Upper lobe of right lung (tissue), 1 donor: Measurements from ENCODE around the gene CDR2L. TPM values are rescaled to one million over a fixed set of nuclear protein-coding genes. Genes with fewer than 3 reads are reported as not detected.
A peak's percentile ranks its signal among the peaks of the same experiment; 100 is the strongest.

Experiments
- ATAC-seq: fragments of 200-7000 bp; cut with Tn5 transposase; one replicate; pipeline ENCODE4 v1.9.1; 2020; ENCODE audit warnings: mild to moderate bottlenecking, moderate library complexity
- DNase-seq: peaks from one replicate; pipeline ENCODE4 v3.0.0-alpha.2; 2020
- H3K27ac ChIP-seq: fragments of 200-600 bp; one replicate; pipeline ENCODE4 v1.8.0; 2022
- H3K27me3 ChIP-seq: fragments of 200-600 bp; one replicate; pipeline ENCODE4 v1.8.0; 2022; ENCODE audit warnings: mild to moderate bottlenecking
- H3K36me3 ChIP-seq: fragments of 200-600 bp; one replicate; pipeline ENCODE4 v1.8.0; 2022
- H3K4me1 ChIP-seq: fragments of 200-600 bp; one replicate; pipeline ENCODE4 v1.8.0; 2022
- H3K4me3 ChIP-seq: fragments of 200-600 bp; one replicate; pipeline ENCODE4 v1.8.0; 2022; ENCODE audit warnings: mild to moderate bottlenecking
- H3K9me3 ChIP-seq: fragments of 200-600 bp; one replicate; pipeline ENCODE4 v1.8.0; 2022
- intact Hi-C: fragments of 100-400 bp; cut with DNase I; formaldehyde crosslinking; loops from one replicate; pipeline ENCODE4 v1.11.0; 2022
- total RNA-seq: library from RNA; stranded (reverse); fragmentation: NEBNext Ultra II Directional; extraction: Animal tissue kit (Norgen Biotek cat#: 25700); gene quantifications from one replicate; pipeline ENCODE4 v1.2.1, GENCODE V29; 2021
- TF ChIP-seq, protein P1 (sequence below): fragments of 200-600 bp; IDR thresholded peaks from one replicate; pipeline ENCODE4 v1.8.0; 2022; ENCODE audit warnings: antibody characterized with exemption
- donor health status: DM: no; HTN: yes; CAD: no; lungs with severe emphysema.

CDR2L gene
- total RNA-seq, 1 donor from 2014 or later = 21.8 TPM

DNA sequence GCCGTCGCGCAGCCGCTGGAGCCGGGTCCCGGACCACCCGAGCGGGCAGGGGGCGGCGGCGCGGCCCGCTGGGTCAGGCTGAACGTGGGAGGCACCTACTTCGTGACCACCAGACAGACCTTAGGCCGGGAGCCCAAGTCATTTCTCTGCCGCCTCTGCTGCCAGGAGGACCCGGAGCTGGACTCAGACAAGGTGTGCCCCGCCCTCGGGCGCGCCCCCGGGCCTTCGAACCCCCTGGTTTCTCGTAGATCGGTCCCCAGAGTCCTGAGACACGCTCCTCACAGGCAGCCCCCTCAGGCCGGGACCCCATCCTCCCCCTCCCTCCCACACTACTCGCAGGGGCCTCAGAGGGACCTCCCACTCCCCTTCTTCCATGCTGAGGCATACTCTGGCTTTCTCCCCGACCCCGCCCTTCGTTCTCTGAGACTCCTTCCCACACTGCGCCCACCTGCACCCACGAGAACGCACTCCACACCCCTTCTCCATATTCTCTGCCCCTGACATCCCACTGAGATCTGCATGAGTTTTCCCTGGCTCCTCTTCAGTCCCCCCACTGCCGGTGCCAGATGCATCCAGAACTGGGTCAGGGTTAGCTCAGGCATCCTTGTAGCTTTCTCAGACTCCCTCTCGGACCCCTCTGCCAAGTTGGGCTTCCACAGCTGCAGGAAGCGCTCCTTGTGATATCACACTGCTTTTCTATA, 60.1 kb downstream of the CDR2L start:
- TF ChIP-seq, protein P1, sequence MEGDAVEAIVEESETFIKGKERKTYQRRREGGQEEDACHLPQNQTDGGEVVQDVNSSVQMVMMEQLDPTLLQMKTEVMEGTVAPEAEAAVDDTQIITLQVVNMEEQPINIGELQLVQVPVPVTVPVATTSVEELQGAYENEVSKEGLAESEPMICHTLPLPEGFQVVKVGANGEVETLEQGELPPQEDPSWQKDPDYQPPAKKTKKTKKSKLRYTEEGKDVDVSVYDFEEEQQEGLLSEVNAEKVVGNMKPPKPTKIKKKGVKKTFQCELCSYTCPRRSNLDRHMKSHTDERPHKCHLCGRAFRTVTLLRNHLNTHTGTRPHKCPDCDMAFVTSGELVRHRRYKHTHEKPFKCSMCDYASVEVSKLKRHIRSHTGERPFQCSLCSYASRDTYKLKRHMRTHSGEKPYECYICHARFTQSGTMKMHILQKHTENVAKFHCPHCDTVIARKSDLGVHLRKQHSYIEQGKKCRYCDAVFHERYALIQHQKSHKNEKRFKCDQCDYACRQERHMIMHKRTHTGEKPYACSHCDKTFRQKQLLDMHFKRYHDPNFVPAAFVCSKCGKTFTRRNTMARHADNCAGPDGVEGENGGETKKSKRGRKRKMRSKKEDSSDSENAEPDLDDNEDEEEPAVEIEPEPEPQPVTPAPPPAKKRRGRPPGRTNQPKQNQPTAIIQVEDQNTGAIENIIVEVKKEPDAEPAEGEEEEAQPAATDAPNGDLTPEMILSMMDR = no peak

DNA sequence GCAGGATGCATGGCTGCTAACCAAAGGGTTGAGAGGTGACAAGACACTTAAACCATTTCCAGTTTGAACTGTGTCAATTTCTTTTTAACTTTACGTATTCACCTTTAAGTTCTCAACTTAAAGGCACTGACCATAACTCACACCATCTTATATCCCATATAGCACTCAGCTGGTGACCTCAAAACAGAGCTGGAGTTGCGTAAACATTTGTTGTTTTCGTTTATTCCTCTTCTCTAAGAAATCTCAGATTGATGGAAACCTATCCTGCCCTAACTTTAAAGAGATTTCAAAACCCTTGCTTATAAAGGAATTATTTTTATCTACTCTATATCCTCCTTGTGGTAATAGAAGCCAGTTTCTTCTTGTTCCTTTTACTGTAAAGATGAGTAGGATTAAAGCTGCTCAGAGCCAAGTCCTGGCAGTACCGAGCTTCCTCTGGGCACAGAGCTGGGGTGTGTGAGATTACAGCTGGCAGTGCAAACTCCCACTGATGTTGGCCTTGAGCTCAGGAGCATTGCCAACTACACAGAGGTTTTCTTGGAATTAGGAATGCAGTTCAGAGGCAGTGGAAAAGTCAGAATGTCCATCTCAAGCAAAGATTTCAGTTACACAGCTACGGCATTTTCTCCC, 60.9 kb downstream of the CDR2L start:
- intact Hi-C loops = no loop called here
- Histone ChIP-seq H3K4me1 (peaks cover 25% of the 10 kb centered on the region), H3K4me3 (peak overlapping the region; percentile 98), H3K36me3 (peaks cover 17% of the 10 kb centered on the region), H3K27me3 (no peaks in the 10 kb centered on the region), H3K27ac (peak overlapping the region; percentile 78), H3K9me3 (no peaks in the 10 kb centered on the region)
- DNase-seq = no peak
- ATAC-seq = no peak
- TF ChIP-seq, protein P1 = no peak

More for the DNA sequence above, 60.1 kb downstream of the CDR2L start:
- peaks cover 11% of the 10 kb centered on the region for H3K36me3 ChIP-seq
- H3K27ac ChIP-seq = peak overlapping the region; percentile 78
- H3K4me3 ChIP-seq = peak overlapping the region; percentile 98
- intact Hi-C loops = no loop called here
- H3K4me1 ChIP-seq = peaks cover 25% of the 10 kb centered on the region
- DNase-seq (peak; percentile 76), ATAC-seq (no peak)
- H3K9me3 ChIP-seq = no peaks in the 10 kb centered on the region
- H3K27me3 ChIP-seq = no peaks in the 10 kb centered on the region

DNA sequence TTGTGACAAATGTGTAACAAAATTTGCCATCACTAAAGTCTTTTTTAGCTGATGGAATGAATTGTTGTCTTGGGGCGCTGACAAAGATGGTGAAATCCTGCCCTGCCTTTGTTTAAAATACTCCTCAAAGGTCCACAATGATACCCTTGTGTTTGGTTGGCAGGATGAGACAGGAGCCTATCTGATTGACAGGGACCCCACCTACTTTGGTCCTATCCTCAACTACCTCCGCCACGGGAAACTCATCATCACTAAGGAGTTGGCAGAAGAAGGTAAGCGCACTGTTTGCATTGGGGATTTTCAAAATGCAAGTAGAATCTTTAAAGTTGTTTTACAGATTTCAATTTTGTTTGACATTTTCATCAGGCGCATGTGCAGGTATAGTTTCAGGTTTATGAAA, 61.6 kb downstream of the CDR2L start:
- ATAC-seq (no peak), DNase-seq (no peak)
- Histone ChIP-seq H3K36me3 (peaks cover 24% of the 10 kb centered on the region), H3K9me3 (no peaks in the 10 kb centered on the region), H3K27ac (no peak overlapping the region), H3K4me3 (no peak overlapping the region), H3K4me1 (peaks cover 25% of the 10 kb centered on the region), H3K27me3 (no peaks in the 10 kb centered on the region)
- TF ChIP-seq, protein P1 = no peak
- intact Hi-C loops = no loop called here

DNA sequence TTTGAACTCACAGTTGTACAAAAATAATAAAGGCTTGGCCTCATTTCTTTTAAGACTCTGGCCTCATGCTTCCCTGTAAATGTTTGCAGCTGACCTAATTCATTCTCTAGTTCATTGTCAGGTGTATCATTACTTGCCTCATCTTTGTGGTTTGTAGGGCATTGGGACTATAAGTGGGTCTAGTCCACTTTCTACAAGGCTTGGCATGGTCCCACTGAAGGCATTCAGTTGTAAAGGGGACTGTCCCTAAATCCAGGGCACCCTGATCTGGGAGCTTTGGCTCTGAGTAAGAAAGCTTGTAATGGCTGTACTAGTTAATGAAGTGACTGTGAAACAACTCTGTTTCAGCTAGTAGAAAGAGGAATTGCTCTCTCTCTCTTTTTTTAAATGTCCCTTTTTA, 62.3 kb downstream of the CDR2L start:
- Histone ChIP-seq H3K27ac (no peak overlapping the region), H3K4me3 (no peak overlapping the region), H3K4me1 (peaks cover 25% of the 10 kb centered on the region), H3K27me3 (no peaks in the 10 kb centered on the region), H3K9me3 (no peaks in the 10 kb centered on the region), H3K36me3 (peaks cover 28% of the 10 kb centered on the region)
- ATAC-seq (no peak), DNase-seq (no peak)
- intact Hi-C loops = no loop called here
- TF ChIP-seq, protein P1 = no peak

DNA sequence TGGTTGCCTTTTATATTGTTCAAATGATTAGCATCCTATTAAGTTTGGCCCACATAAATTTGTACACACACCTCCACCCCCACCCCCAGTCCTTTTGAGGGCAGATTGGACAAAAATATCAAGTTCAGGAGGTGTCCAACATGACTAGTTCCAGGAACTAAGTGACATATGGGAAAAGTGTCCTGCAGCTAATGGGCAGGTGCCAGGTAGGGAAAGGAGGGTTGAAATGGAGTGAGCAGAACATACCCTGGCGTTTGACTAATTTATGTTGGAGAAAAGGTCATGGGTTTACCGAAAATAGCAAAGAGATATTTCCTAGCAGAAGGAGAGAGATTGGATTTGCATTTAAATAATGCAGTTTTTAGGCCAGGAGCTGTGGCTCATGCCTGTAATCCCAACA, 64.5 kb downstream of the CDR2L start:
- H3K4me3 ChIP-seq = no peak overlapping the region
- no peak for DNase-seq
- intact Hi-C loops = no loop called here

More for the DNA sequence above, 64.5 kb downstream of the CDR2L start:
- no peak for ATAC-seq
- H3K9me3 ChIP-seq = no peaks in the 10 kb centered on the region
- TF ChIP-seq, protein P1 = no peak
- no peaks in the 10 kb centered on the region for H3K27me3 ChIP-seq
- H3K4me1 ChIP-seq = peaks cover 16% of the 10 kb centered on the region
- H3K27ac ChIP-seq = no peak overlapping the region
- peaks cover 45% of the 10 kb centered on the region for H3K36me3 ChIP-seq

Other genes with a start within 250 kb of the CDR2L start
- gene NHERF1, start 239.0 kb upstream of the CDR2L start, total RNA-seq = 28.4 TPM
- 40.8 TPM for gene NAT9, start 211.3 kb upstream of the CDR2L start, total RNA-seq
- not detected for gene GRIN2C, start 127.7 kb upstream of the CDR2L start, total RNA-seq
- 11.2 TPM for gene FDXR, start 114.6 kb upstream of the CDR2L start, total RNA-seq
- not detected for gene FADS6, start 94.0 kb upstream of the CDR2L start, total RNA-seq
- gene USH1G, start 64.4 kb upstream of the CDR2L start, total RNA-seq = not detected
- not detected for gene OTOP2, start 63.4 kb upstream of the CDR2L start, total RNA-seq
- gene OTOP3, start 51.7 kb upstream of the CDR2L start, total RNA-seq = not detected
- 33.5 TPM for gene HID1, start 14.9 kb upstream of the CDR2L start, total RNA-seq
- 21.6 TPM for gene MRPL58, start 25.0 kb downstream of the CDR2L start, total RNA-seq
- gene ATP5PD, start 59.3 kb downstream of the CDR2L start, total RNA-seq = 155 TPM
- 25.3 TPM for gene KCTD2, start 59.6 kb downstream of the CDR2L start, total RNA-seq
- gene SLC16A5, start 100.3 kb downstream of the CDR2L start, total RNA-seq = 40.5 TPM
- gene ARMC7, start 122.3 kb downstream of the CDR2L start, total RNA-seq = 18.0 TPM
- gene NT5C, start 144.1 kb downstream of the CDR2L start, total RNA-seq = 35.8 TPM
- gene JPT1, start 166.9 kb downstream of the CDR2L start, total RNA-seq = 47.8 TPM
- gene SUMO2, start 195.3 kb downstream of the CDR2L start, total RNA-seq = 316 TPM
- gene NUP85, start 218.0 kb downstream of the CDR2L start, total RNA-seq = 63.7 TPM